GM19463 (cell line): ENCODE measurements around the gene CTNND2.
"Not testable (repeated sequence)": the region's sequence is repeated elsewhere in the genome, so short reads cannot be mapped to it uniquely, and the experiment has no call there.

Experiments
- ATAC-seq: cut with Tn5 transposase; IDR thresholded peaks from one replicate; pipeline ENCODE4 v1.9.1; 2021; ENCODE audit warnings: mild to moderate bottlenecking, moderate library complexity; ENCODE audit not compliant: unreplicated experiment

Gene CTNND2

GRCh38 chr5:11334404-11334803 lies 569.8 kb downstream of the CTNND2 start:
- ATAC-seq = no peak

DNA sequence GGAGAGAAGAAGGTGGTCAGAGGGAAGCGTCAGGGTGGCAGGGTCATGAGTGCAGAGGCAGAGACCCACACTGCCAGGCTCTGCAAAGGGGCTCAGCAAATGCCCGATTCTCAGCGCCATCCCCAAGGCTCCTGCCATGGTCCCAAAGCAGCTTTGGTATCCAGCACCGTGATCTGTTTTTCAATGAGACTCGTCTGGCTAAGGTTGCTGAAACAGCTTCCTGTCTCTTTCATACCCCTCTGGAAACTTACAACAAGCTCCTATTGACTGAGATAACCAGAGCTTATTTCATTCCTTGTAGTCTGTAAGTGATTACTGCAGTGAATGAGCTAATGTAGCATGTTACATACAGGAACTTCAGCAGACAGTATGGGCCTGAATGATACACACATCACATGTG lies 574.6 kb downstream of the CTNND2 start:
- ATAC-seq = no peak

GRCh38 chr5:11324521-11325289 lies 579.5 kb downstream of the CTNND2 start:
- ATAC-seq = no peak

DNA sequence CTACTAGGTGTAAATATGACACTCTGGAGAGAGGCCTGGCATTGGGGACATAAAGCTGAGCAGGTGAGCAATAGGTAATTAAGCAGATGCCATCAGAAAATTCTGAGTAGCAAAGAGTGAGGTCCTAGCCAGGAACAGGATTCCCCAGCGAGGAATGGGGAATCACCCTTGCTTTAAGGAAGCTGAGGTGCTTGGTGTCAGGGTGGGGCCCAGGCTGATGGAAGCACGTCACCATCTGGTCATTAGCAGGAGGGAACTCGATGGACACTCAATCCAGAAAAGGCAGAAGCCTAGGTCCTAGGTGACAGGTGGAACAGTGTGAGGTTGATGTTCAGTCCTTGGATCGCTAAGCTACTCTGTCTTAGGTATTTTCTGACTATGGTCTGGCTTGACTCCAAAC lies 580.5 kb downstream of the CTNND2 start:
- no peak for ATAC-seq

- no peak for ATAC-seq
Observed at GRCh38 chr5:11322133-11322532, 582.1 kb downstream of the CTNND2 start.

DNA sequence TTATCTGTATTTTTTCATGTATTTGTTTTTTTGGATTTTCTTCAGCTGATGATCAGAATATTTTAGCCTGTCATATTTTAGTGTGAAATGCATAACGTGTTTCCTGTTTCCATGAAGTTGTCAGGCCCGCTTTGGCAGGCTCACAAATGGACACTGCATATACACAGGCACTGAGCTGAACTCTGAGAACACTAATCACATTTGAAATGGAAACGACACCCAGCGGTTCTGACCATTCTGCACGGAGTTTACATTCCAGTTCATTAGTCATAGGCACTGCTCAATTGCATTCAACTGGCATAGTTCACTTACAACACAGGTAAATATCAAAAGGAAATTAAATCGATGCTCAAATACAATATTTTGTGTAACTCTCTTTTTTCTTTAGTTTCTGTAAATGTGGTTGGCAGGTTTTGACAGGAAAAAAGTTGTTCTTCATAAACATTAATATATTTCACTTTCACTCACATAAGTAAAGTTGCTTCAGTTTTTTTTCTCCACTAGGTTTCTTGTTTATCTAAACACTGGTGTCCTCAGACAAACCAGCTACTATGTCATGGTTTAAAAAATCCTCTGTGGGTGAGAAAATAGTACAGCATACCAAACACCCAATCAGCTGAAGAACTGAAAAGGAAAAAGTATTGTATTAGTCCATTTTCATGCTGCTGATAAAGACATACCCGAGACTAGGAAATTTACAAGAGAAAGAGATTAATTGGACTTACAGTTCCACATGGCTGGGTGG lies 584.2 kb downstream of the CTNND2 start:
- no peak for ATAC-seq

GRCh38 chr5:11313694-11314093 lies 590.6 kb downstream of the CTNND2 start:
- ATAC-seq = not testable (repeated sequence)

DNA sequence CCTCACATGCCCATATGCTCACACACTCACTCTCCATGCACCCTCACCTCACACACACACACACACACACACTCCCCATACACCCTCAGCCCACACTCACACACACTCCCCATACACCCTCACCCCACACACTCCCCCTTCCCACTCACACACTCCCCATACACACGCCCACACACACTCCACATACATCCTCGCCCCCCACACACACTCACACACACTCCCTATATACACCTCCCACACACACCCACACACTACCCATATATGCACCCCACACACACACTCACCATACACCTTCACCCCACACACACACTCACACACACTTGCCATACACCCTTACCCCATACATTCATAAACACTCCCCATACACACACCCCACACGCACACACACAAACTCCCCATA lies 592.5 kb downstream of the CTNND2 start:
- ATAC-seq = no peak

- no peak for ATAC-seq
Observed at GRCh38 chr5:11311272-11311671, 593.0 kb downstream of the CTNND2 start.

GRCh38 chr5:11310158-11310557 lies 594.1 kb downstream of the CTNND2 start:
- ATAC-seq = no peak

DNA sequence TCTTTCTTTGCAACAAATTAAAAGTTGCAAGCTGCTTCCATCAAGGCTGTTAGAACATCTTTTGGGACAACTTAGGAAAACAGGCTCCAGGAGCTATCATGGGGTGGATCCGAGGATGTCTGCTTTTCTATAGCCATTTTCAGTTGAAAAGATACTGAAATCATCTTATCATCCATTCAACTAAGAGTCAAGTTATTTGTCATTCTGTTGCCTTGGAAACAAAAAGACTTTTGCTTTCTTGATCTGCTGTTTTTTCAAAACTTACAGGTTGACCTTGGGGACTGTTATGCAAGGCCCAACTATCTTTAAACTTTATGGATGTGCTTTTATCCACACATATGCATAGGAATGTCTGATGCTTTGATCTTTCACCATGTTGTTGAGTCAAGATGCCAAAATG lies 597.9 kb downstream of the CTNND2 start:
- no peak for ATAC-seq

DNA sequence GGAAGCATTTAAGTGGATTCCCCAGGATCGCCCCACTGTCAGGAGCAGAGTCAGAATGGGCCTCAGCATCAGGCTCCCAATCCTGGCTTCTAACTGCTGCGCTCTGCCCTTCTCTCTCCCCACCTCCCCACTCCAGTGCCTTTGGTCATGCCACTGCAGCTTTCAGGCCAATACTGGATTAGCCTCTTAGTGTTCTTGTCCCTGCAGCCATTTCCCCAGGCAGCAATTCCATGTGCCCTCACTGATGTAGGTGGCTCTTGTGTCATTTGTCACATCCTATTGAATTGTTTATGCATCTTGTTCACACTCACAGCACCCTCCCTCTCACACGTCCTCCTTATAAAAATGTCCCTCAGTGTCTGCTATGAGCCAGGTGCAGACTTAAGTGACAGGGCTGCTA lies 599.0 kb downstream of the CTNND2 start:
- no peak for ATAC-seq

DNA sequence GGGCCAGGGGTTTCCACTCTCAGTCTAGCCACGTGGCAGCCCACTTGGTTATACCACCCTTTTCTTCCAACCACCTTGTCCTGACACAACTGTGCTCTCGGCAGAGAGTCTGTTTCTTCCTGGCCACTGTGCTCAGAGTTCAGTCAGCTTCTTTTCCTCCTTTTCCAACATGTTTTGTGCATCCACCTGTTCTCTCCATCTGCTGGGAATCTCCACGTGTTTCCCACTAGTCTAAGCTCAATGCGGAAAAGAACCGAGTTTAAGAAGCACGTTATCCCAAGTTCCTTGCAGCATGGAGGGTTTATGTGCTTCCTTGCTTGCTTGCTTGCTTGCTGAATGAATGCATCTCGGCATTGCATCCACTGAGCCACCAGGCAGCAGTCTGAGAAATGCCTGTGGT lies 599.6 kb downstream of the CTNND2 start:
- ATAC-seq = no peak

- ATAC-seq = no peak
Observed at GRCh38 chr5:11302663-11303062, 601.6 kb downstream of the CTNND2 start.

- no peak for ATAC-seq
Observed at GRCh38 chr5:11301171-11301570, 603.1 kb downstream of the CTNND2 start.

DNA sequence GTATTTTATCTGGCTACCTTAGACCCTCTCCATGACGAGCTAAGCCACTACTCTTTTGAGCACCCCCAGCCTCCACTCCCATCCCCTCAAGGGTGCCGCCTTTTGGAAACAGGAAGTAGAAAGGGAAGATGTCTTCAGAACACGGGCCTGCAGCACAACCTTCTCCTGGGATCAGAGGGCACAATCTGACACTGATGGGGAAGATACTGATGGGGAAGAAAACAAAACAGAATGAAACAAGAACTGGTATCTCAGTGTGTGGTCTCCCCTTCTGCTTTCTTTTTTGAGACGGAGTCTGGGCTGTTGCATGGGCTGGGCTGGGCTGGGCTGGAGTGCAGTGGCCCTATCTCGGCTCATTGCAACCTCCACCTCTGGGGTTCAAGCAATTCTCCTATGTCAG lies 603.5 kb downstream of the CTNND2 start:
- ATAC-seq = no peak

DNA sequence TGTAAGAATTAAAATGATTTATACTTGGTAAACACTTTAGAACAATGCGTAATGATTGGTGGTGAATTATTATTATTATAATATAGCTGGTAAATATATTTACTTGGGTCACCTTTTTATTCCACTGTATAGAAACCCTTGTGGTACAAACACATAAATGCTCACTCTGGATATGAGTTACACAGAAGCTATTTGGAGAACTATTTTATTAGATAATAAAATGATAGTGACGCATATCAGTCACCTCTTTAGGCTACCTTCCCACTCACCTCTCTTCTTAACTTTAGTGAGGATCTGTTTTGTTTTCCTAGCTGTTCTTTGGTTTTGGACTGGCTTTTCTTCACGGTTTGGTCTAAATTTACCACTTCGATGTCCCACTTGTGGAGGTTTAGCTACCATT lies 605.4 kb downstream of the CTNND2 start:
- ATAC-seq = no peak

DNA sequence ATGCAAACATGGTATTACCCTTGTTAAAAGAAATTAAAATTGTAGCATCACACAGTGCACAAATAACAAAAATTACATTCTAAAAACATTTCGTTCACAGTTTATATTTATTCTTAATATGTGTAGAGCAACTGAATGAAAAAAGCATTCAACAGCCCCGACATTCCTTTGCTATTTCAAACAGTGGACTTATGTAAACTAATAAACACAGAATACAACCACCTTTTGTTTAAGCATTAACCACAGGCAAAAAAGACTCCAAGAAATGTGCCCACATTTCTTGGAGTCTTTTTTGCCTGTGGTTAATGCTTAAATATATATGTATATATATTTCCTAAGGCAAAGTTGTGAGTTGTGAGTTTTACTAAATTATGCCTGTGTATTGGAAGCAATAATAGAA lies 610.7 kb downstream of the CTNND2 start:
- ATAC-seq = no peak

- no peak for ATAC-seq
Observed at GRCh38 chr5:11292648-11293356, 611.4 kb downstream of the CTNND2 start.

DNA sequence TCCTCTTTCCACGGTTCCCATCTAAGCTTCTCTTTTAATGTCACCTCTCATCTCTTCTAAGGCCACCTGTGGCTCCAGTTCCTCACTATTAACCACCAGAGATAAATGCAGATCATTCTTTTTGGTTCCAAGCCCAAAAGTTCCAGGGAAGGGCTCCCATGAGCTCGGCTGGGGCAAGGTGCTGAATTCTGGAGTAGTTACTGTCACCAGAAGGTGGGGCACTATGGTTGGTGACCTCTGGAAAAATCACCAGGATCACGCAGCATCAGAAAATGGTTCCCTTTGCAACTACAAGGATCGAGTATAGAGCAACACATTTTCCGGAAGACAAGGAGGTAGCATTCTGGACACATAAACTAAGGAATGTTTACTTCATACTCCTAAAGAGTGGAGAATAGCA lies 614.5 kb downstream of the CTNND2 start:
- ATAC-seq = no peak

- ATAC-seq = no peak
Observed at GRCh38 chr5:11289208-11289607, 615.0 kb downstream of the CTNND2 start.

DNA sequence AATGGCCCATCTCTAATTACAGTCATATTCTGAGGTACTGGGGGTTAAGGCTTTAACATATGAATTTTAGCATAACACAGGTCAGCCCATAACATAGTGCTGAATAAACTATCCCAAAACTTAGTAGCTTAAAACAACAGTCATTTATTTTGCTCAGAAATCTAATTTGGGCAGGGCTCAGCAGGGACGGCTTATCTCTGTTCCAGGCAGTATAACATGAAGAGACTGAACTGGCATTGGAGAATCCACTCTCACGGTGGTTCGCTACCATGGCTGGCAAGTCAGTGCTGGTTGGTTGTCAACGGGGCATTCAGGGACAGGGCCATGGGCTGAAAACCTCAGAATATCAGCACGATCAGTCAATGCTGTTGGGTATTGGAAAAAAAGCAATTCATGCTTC lies 622.4 kb downstream of the CTNND2 start:
- ATAC-seq = no peak
